ENCODE results near the gene TBC1D5.
"Not testable (repeated sequence)": the region's sequence is repeated elsewhere in the genome, so short reads cannot be mapped to it uniquely, and the experiment has no call there.

The TBC1D5 gene

DNA sequence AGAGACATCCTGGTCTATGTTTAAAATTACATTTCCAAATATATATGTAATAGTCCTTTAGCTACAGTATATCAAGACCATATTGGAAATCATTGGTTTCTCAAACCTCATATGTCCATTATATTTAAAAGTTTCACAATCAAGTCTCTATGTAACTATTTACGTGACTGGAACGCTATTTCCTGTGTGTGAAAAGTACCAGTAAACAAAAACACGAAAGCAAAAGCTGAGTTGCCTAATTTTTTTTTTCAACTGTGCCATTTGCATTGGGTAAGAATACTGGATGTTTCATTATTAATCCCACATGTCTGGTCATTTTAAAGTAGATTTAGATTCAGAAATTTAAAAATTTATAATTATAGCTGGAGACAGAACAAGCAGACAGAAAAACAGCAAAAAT lies 381.4 kb downstream of the TBC1D5 start:
- DNase-seq (ENCODE audit: low read depth in 4 of 4, low spot score in 1 of 4), result no peak

DNA sequence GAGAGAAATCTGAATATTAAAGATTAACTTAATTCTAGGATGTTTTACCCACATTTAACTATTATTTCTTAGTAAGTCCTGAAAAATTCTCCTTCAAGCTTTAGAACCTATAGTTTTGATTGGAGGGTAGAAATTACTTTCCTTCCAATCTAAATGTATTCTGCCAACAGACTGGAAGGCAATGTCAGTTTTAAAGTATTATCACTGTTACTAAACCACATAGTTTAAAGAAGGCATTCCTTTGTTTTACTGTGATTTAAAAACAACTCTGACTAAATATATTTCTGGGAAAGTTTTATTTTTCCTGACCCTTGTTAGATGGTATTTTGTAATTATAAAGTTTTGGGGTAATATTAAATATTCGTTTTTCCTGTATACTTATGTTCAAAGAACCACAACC lies 382.5 kb downstream of the TBC1D5 start:
- DNase-seq (ENCODE audit: low read depth in 4 of 4, low spot score in 1 of 4), result no peak

DNA sequence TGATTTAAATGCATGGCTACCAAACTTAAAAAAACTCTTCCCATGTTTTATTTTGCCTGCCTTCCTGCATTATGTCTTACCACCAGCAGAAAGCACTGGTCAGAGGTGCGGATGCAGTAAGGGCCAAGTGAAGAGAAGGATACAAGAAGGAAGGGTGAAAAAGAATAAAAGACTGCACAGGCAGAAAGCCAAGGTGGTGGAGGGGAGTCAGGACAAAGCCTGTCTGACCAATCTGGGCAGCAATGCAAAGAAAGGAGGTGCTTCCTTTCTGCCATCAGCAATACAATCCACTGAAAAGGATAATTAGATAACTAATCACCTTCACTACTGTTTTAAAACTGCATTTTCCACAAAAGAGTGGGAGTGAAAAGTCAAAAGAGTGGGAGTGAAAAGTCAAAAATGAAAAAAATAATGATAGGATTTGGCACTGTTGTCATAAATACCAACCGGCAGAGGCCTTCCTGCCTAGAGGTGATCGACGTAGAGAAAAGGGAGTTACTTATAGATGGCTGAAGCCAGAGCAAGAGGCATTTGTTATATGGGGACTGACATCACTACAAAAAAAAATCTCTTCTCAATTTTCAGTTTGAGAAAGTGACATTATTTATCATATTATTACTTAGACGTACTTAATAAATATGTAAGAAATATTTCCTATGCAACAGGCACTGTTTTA lies 385.3 kb downstream of the TBC1D5 start:
- DNase-seq (ENCODE audit: low read depth in 4 of 4, low spot score in 1 of 4), result no peak

DNA sequence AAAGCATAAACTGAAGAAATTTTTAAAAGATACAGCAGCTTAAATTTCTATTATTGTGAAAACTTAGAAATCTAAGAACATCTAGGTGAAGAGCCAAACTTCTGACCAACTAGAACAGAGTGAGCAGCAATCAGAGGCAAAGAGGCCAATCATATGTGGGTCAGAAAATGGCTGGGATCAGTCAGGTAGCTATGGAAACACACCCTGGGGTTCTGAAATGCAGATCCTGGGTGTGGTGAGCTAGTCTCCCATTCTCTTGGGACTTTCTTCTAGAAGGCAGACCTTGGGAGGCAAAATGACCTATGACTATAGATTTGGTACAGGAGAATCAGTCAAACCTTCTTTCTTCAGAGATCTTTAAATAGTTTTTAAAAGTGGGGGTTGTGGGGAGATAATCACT lies 385.8 kb downstream of the TBC1D5 start:
- DNase-seq (ENCODE audit: low read depth in 4 of 4, low spot score in 1 of 4), result no peak

DNA sequence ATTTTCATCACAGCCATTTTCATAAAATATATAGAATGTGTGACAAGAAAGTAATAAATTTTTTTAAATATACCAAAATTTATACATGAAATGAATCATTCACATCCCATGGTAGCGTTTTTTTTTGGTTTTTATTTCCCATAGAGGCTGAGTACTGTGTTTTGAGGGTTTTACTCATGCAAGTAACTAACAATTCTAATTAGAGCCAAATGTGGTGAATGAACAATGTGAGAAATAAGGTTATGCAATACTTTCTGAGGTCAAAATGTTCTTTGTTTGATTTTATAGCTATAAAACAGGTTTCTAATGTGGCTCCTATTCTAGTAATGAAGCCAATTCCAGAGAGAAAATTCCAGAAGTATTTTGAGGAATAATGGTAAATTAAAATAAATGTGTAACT lies 386.8 kb downstream of the TBC1D5 start:
- DNase-seq (ENCODE audit: low read depth in 4 of 4, low spot score in 1 of 4), result no peak

DNA sequence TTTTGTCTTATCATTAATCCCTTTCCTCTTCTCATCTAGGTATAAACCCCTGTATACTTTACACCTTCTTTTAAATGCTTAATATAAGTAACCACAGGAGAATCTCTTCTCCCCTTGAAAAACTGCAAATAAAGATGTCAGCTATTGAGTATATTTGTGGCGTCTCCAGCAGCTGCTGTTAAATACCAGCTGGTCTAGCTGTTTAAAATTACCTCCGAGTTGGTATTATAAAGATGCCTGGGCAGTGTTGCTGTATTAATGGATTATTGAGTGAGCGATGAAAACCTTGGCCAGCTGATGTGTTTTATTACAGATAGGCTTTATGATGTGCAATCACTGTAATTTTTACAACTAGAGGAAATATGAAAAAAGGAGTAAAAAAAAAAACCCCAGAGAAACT lies 388.1 kb downstream of the TBC1D5 start:
- DNase-seq (ENCODE audit: low read depth in 4 of 4, low spot score in 1 of 4), result no peak

DNA sequence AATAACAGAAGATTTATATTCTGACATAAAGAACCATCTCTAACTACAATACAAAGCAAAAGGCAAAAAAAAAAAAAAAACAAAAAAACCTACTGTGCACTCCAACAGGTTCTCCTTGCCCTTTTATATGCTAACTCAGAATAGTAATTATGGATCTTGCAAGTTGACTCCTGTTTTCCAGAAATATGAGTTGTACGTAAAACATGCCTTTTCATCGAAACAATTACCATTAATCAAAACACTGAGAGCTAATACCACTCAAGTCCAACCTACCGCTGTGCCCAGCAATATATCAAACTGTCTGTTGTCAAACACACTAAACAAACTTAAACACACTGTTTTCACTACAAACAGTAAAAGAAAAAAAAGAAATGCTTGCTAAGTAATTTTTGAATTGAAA lies 389.8 kb downstream of the TBC1D5 start:
- DNase-seq (ENCODE audit: low read depth in 4 of 4, low spot score in 1 of 4), result no peak

DNA sequence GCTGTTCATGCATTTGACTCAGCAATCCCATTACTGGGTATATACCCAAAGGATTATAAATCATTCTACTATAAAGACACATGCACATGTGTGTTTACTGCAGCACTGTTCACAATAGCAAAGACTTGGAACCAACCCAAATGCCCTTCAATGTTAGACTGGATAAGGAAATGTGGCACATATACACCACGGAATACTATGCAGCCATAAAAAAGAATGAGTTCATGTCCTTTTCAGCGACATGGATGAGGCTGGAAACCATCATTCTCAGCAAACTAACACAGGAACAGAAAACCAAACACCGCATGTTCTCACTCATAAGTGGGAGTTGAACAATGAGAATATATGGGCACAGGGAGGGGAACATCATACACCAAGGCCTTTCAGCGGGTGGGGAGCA lies 391.2 kb downstream of the TBC1D5 start:
- not testable (repeated sequence) for DNase-seq (ENCODE audit: low read depth in 4 of 4, low spot score in 1 of 4)

DNA sequence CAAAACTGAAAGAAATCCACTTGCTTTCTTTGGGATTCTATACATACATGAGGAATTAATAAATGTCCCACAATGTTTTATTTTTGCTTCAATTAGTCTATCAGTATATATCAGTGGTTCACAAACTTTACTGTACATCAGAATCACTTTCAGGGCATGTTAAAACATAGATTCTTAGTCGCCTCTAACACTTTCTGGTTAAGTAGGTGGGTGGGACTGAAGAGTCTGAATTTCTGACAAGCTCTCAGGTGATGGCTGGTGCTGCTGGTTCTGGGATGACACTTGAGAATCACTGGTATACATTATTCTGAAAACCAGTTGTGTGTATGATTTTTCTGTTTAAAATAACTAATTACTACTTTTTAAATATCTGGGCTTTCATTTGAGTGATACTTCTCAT lies 393.3 kb downstream of the TBC1D5 start:
- no peak for DNase-seq (ENCODE audit: low read depth in 4 of 4, low spot score in 1 of 4)

DNA sequence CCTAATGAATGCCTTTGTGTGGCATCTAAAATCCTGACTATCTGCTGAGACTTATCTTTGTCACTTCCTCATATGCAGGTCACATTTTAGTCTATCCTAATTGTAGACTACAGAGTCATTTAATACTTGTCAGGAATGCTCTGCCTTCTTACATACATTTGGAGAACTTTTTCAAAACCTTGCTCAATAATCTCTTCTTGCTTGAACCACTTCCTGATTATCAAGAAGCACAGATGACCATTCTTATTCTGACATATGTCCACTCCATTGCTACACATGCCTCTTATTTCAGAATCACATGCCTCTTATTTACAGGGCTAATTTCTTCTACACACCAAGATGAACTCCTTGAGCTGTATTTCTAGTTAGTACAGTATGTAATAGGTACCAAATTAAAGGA lies 400.3 kb downstream of the TBC1D5 start:
- DNase-seq (ENCODE audit: low read depth in 4 of 4, low spot score in 1 of 4), result no peak

DNA sequence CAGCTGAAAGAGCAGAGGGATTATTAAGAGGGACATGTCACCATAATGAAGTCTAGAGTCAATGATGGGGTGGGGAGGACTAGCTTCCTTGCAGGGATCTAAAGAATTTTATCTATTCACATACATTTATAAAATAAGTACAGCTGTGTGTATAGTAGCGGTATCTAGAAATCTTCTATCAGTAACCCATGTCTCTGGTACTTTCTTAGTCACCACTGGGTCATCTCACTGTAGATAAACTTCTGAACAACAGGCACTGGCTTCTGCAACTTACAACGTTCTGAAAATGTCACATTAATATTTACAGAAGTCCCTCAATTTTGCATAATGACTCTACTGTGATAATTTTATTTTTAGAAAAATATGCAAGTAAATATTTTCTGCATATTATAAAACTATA lies 401.7 kb downstream of the TBC1D5 start:
- DNase-seq (ENCODE audit: low read depth in 4 of 4, low spot score in 1 of 4), result no peak

DNA sequence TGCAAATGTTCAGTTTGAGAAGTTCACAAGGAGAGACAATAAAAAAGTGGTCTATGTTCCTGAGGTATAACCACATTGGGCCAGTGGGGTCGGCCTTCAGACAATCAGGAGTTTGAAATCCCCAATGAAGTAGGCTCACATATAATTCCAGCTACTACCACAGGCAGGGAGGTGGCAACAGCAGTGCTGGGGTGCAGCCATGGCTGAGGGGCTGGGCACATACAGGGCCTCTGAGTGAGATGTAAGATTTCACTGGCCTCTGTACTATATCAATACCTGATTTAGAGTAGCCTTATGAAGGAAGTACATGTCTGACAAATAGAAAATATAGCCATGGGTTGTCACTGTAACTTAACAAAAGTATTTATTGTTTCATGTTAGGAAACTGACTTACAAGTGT lies 402.2 kb downstream of the TBC1D5 start:
- no peak for DNase-seq (ENCODE audit: low read depth in 4 of 4, low spot score in 1 of 4)

DNA sequence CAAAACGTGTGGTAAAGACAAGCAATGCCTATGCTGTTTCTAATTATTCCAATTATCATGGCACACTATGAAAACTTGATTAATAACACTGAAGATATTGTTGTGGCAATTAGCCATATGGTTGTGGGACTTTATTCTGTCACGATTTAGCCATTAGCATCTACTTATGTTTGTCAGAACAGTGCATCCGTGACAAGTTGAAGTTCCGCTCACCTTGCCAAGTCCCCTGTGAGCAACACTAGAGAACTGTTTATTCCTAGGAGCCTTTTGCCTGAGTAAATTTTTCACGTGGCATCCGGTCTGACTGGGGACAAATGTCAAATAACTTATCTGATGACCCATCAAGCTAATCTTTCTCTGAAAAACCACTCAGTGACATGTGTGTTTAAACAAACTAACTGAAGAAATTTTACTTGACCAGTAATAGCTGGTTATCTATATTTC lies 403.3 kb downstream of the TBC1D5 start:
- DNase-seq (ENCODE audit: low read depth in 4 of 4, low spot score in 1 of 4), result no peak

DNA sequence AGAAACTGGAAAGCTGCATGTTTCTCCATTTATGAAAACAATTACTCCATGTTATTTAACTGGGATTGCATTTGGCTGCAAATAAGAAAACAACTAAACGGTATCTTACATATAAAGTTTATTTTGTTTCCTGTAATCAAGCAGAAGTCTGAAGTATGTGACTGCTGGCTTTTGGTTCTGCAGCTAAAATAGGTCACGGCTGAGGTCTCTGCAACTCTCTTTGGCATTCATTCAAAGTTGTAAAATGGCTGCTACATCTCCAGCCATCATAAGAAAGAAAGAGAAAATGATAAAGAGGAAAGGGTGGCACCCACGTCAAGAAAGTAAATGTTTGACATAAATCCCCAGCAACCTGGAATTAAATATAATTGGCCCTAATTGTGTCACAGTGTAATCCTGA lies 406.1 kb downstream of the TBC1D5 start:
- no peak for DNase-seq (ENCODE audit: low read depth in 4 of 4, low spot score in 1 of 4)

DNA sequence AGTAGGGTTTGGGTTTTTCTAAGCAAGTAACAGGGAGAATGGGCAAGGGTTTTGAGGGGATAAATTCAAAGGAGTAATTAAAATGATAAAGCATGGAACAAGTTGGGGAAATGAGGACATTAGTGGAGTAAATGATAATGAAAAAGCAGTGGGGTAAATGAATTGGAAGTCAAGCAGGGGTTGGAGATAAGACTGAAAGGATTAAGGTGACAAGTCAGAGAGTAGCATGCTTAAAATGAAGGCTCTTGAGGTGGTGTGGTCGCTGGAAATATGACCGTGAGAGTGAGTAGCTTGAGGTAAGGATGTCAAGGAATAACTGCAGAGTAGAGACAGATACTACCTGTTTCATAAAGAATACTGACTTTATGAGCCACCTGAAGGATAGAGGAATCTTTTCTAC lies 408.5 kb downstream of the TBC1D5 start:
- no peak for DNase-seq (ENCODE audit: low read depth in 4 of 4, low spot score in 1 of 4)

DNA sequence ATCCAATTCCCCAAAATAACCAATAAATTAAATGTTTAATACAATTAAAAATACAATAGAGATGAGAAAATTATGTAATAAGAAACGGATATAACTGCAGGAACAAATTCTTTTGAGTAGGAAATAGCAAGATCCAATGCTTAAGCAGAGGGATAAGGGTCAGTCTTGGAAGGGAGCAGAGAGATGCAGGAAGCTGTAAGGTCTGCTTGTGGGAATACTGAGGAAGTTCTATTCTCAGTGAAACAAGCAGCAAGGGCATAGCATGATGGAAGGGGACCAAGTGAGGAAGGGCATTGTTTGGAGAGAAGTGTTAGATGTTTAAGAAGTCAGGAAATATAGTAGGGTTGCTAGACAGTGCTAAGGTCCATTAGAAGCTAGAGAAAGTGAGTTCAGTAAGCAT lies 409.0 kb downstream of the TBC1D5 start:
- no peak for DNase-seq (ENCODE audit: low read depth in 4 of 4, low spot score in 1 of 4)

DNA sequence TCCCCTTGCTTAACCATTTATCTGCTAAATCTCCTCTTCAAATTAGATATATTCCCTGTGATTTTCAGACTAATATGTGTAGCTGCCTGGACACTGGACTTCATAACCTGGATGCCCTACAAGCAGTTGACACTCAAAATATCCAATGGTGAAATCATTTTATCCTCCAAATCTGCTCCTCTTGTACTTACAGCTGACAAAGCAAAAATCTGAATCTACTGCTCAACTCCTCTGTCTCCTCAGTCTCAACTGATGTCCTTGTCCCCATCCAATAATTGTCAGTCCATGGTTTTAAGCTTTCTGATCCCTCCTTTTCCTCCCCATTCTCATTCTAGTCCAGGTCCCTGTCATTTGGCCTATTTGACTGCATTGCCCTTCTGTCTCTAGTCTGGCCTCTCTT lies 411.8 kb downstream of the TBC1D5 start:
- no peak for DNase-seq (ENCODE audit: low read depth in 4 of 4, low spot score in 1 of 4)

DNA sequence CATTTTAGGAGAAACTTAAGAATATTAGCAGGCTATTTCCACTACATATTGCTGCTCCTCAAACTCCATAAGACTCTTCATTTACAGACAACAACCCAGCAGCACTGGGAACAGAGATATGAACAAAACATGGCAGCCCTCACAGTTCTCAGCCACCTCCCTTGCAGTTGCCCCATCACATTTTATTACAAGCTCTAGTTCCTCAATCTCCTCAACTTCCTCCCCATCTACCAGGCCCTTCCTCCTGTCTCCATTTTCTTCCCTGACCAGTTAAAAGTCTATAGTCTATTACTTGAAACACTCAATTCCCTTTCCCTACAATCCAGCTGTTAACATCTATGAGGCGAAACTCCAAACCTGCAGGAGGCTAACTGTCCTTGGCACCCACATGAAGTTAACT lies 412.5 kb downstream of the TBC1D5 start:
- no peak for DNase-seq (ENCODE audit: low read depth in 4 of 4, low spot score in 1 of 4)

DNA sequence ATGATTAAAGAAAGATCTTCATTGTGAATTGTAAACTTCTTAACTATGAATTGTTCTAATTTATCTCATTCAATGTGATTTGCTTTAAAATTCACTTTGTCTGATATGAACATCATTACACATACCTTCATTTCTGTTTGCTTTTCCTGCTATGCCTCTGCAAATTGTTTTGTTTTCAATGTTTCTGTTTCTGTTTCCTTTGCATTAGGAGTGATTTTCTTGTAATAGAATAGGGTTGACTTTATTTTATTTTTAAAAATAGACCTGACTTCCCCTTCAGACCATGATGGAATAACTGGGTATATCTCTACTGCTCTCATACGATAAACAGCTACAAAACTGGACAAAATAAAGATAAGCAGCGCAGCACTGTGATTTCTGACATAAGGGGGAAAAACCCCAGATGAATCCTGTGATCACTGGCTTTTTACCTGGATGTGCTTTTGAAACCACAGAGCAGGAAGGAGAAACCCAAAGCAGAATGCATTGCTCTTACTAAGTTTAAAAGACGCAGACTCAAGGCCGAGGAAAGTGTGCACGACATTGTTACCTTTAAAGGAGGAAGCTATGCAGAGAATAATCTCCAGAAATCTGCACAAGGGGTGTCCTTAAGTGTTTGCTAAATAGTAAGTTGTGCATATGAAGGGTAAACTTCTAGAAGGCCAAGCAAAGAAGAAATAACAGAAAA lies 420.2 kb downstream of the TBC1D5 start:
- no peak for DNase-seq (ENCODE audit: low read depth in 4 of 4, low spot score in 1 of 4)

DNA sequence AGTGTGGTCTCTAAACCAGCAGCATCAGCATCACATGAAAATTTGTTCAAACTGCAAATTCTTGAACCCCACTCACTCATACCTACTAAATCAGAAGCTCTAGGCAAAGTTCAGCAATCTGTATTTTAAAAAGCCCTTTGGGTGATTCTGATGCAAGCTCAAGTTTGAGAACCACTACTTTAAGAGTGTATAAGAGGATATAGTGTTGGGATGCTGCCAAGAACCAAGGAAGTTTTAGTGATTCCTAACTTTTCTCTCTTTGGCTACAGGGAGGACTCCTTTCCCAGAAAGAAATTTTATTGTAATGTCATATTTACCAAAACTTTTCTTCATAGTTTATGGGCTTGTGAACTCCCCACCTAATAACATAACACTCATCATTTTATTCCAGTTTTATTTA lies 422.2 kb downstream of the TBC1D5 start:
- no peak for DNase-seq (ENCODE audit: low read depth in 4 of 4, low spot score in 1 of 4)

DNA sequence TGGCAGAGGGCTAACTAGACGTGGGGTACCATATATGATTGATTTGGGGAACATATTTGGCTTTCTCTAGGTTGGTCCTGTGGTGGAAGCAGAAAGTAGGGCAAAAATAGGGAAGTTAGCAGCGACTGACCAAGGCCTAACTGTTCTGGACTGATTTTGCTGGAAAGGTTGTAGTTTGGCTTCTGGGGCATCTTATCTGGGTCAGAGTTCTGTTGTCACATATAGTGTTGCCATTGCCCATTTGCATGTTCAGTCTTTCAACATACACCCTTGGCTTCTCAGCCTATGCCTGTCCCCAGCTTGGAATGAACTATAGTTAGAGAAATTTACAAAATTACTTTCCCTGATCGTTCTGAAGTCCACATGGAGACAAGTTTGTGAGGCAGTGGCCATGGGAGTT lies 426.5 kb downstream of the TBC1D5 start:
- no peak for DNase-seq (ENCODE audit: low read depth in 4 of 4, low spot score in 1 of 4)

DNA sequence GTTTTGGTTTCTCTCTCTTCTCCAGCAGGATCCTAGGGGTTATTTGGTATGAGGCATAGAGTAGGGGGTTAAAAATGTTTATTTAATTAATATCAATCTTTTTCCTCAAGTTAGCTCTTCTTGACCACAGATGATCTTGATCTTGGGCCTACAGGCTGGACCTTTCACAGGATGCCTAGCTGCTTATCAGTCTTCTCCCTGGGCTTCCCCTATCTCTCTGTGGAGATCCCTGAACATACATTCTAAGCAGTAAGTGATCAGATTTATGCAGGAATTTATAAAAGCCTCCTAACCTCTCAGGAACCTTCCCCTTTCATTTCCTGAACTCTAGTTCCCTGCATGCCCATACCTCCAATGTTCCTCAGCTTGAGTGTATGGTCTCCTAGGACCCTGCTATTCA lies 428.3 kb downstream of the TBC1D5 start:
- DNase-seq (ENCODE audit: low read depth in 4 of 4, low spot score in 1 of 4), result no peak

DNA sequence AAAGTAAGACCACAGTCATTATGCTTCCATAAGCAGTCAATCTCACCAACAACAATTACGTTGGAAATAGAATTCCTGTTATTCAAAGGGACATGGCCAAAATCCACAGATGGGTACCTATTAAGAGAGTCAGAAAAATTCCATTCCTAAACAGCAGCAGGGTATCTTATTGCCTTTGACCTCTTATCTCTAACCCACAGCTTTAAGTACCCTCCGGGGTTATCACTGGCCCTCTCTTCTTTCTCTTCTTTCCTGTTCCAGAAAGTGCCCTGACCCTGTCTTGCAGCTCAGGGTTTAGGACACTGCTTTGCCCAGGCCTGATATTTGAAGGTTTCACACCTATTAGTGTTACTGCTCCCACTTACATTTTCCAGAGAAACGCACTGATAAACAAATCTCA lies 428.7 kb downstream of the TBC1D5 start:
- DNase-seq (ENCODE audit: low read depth in 4 of 4, low spot score in 1 of 4), result no peak

All from stimulated activated CD4-positive, alpha-beta T cell treated with anti-CD3 and anti-CD28 coated beads, Interleukin-1b, Interleukin-23, amount 100 ng/mL, for 24 hours (primary cell).